ENCODE results near the gene NFE2L1. TPM values are rescaled to one million over a fixed set of nuclear protein-coding genes. Genes with fewer than 3 reads are reported as not detected.

Gene NFE2L1
- polyA plus RNA-seq, 1 experiment, result 281 TPM

DNA sequence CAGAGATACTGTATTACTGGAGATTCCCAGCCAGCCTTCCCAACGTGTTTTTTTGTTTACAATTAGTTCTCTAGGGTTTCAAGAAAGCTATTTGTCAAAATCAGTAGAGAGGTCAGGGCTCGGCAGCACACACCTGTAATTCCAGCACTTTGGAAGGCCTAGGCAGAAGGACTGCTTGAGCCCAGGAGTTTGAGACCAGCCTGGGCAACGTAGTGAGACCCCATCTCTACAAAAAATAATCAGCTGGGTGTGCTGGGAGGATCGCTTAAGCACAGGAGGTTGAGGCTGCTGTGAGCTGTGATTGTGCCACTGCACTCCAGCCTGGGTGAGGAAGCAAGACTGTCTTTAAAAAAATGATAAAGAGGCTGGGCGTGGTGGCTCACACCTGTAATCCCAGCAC, 33.7 kb downstream of the NFE2L1 start:
- POLR2A ChIA-PET, result no interaction called here
- Histone ChIP-seq H3K27me3 (ENCODE audit: control insufficient read depth, insufficient read depth, low read length) (no peaks in the 10 kb centered on the region), H3K4me3 (ENCODE audit: low read depth, low read length) (no peak overlapping the region), H3K36me3 (ENCODE audit: control insufficient read depth, insufficient read depth, low read length) (no peaks in the 10 kb centered on the region)
- DNase-seq (ENCODE audit: low read depth), result no peak
- TF ChIP-seq CTCF (IDR thresholded peaks at IDR 0.05; ENCODE audit: insufficient read depth, low read depth, low read length), result no peak
- CTCF ChIA-PET, result interaction anchor here (0.6 to 10.6 kb wide), 5 partner anchors 14 to 447 kb away, joined by 3 to 200 read pairs (median 3); no protein-coding TSS in a partner anchor

DNA sequence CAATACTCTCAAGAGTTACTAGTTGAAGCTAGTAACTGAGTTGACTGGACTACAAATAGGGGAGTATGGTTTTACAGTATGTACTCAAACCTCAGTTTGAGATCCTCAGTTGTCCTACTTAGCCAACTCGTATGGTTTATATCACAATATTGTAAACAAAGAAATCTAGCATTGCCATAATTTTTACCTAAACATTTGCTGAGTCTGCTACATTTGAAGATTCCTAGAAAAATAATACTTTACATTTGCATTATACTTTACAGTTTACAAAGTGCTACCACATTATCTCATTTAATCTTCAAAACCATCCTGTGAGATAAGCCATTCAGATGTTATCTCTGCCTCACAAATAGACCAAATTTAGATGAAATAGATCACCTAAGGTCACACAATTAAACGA, 36.8 kb downstream of the NFE2L1 start:
- no peak for DNase-seq (ENCODE audit: low read depth)
- no peak for TF ChIP-seq CTCF (IDR thresholded peaks at IDR 0.05; ENCODE audit: insufficient read depth, low read depth, low read length)
- no peak overlapping the region for H3K4me3 ChIP-seq (ENCODE audit: low read depth, low read length)
- H3K27me3 ChIP-seq (ENCODE audit: control insufficient read depth, insufficient read depth, low read length), result no peaks in the 10 kb centered on the region
- H3K36me3 ChIP-seq (ENCODE audit: control insufficient read depth, insufficient read depth, low read length), result no peaks in the 10 kb centered on the region
- ChIA-PET POLR2A (interaction anchor here (0.5 kb wide), 1 partner anchor 139 kb away, joined by 5 read pairs; no protein-coding TSS in a partner anchor), CTCF (interaction anchor here (1.3 to 3.0 kb wide), 3 partner anchors 10 to 59 kb away, joined by 5 to 10 read pairs (median 10); no protein-coding TSS in a partner anchor)

DNA sequence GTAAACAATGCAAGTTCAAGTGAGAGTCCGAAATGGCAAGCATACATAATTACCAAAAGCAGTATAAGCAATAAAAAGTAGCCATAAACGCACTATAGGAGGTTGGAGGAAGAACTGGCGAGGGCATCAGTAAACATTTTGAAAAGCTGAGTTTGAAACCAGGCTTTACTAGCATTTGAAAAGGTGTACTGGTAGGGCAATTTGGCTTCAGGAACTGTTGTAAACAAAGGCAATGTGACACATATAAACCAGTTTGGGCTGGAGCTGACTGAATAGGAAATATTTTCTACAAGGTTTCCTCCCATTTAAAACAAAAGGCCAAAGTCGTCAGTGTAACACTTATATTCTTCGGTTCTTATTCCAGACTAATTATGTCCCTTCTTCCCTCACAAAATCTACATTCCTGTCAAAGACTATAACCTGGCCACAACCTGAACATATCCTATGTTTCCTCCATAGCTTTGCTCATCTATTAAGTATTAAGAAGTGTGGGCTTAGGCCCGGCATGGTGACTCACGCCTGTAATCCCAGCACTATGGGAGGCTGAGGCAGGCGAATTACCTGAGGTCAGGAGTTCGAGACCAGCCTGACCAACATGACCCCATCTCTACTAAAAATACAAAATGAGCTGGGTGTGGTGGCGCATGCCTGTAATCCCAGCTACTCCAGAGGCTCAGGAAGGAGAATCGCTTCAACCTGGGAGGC, 45.3 kb downstream of the NFE2L1 start:
- ChIA-PET CTCF (interaction anchor here (1.4 to 5.5 kb wide), 2 partner anchors 14 to 68 kb away, joined by 5 to 56 read pairs; no protein-coding TSS in a partner anchor), POLR2A (no interaction called here)
- no peak overlapping the region for H3K4me3 ChIP-seq (ENCODE audit: low read depth, low read length)

DNA sequence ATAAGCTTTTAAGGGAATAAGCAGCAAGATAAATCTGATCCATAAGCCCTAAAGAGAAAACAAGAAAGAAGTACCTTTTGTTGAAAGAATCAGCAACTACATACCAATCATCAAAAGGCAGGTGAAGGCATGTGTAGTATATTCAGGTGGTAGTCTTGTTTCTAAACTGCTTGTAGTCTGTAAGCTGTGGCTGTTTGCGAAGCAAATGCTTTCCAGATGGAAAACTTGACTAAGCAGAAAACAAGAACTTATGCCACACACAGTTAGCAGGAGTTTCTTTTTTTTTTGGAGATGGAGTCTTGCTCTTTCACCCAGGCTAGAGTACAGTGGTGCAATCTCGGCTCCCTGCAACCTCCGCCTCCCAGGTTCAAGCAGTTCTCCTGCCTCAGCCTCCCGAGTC, 47.5 kb downstream of the NFE2L1 start:
- H3K36me3 ChIP-seq (ENCODE audit: control insufficient read depth, insufficient read depth, low read length), result peaks cover 1% of the 10 kb centered on the region
- CTCF ChIA-PET, result interaction anchor here (0.8 to 5.5 kb wide), 4 partner anchors 11 to 69 kb away, joined by 3 to 56 read pairs (median 20); no protein-coding TSS in a partner anchor
- no peak for TF ChIP-seq CTCF (IDR thresholded peaks at IDR 0.05; ENCODE audit: insufficient read depth, low read depth, low read length)
- H3K27me3 ChIP-seq (ENCODE audit: control insufficient read depth, insufficient read depth, low read length), result no peaks in the 10 kb centered on the region
- POLR2A ChIA-PET, result no interaction called here
- H3K4me3 ChIP-seq (ENCODE audit: low read depth, low read length), result no peak overlapping the region
- no peak for DNase-seq (ENCODE audit: low read depth)

More for the DNA sequence above, 45.3 kb downstream of the NFE2L1 start:
- no peak for TF ChIP-seq CTCF (IDR thresholded peaks at IDR 0.05; ENCODE audit: insufficient read depth, low read depth, low read length)
- Histone ChIP-seq H3K27me3 (ENCODE audit: control insufficient read depth, insufficient read depth, low read length) (no peaks in the 10 kb centered on the region), H3K36me3 (ENCODE audit: control insufficient read depth, insufficient read depth, low read length) (peaks cover 1% of the 10 kb centered on the region)
- no peak for DNase-seq (ENCODE audit: low read depth)

DNA sequence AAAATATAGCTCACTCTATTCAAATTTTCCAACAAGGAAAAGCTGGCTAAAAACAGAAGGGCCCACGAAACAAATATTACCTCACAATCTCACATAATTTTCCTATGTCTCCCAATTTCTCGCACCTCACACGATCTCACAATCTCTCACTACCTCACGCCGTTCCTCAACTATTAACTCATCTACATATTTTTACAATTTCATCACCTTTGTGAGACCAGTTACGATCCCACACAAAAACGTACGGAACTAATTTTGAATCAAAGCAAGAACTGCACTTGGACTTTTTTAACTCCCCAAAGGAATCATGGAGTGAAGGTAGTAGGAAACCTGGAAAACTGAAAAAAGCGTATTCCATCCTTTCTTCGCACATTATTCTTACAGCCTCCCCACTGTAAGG, 52.0 kb downstream of the NFE2L1 start:
- Histone ChIP-seq H3K27me3 (ENCODE audit: control insufficient read depth, insufficient read depth, low read length) (no peaks in the 10 kb centered on the region), H3K4me3 (ENCODE audit: low read depth, low read length) (peak overlapping the region; percentile 96), H3K36me3 (ENCODE audit: control insufficient read depth, insufficient read depth, low read length) (peaks cover 1% of the 10 kb centered on the region; the same call in 1 of the 2 replicates)
- peak; percentile 31 for DNase-seq (ENCODE audit: low read depth)
- POLR2A ChIA-PET, result interaction anchor here (0.6 kb wide), 1 partner anchor 32 kb away, joined by 3 read pairs; no protein-coding TSS in a partner anchor
- TF ChIP-seq CTCF (IDR thresholded peaks at IDR 0.05; ENCODE audit: insufficient read depth, low read depth, low read length), result no peak
- CTCF ChIA-PET, result interaction anchor here (0.9 to 5.7 kb wide), 5 partner anchors 18 to 121 kb away, joined by 3 to 26 read pairs (median 4); no protein-coding TSS in a partner anchor
